HepG2 (cell line): ENCODE data around the gene TADA1. TPM values are rescaled to one million over a fixed set of nuclear protein-coding genes. Genes with fewer than 3 reads are reported as not detected.
A peak's percentile ranks its signal among the peaks of the same experiment; 100 is the strongest.

Experiments used
- ARID3A ChIP-seq: IDR thresholded peaks from 2 replicates; pipeline ENCODE4 v1.6.1; 2012; ENCODE audit warnings: low read depth, low read length, improper control_type of control experiment
- ASH2L ChIP-seq: fragments of 300-600, 200-600 bp; sonication (generic); IDR thresholded peaks from 2 replicates; pipeline ENCODE4 v1.7.0; 2017; ENCODE audit warnings: low read depth, mild to moderate bottlenecking, moderate library complexity, mixed read lengths, low read length; ENCODE audit not compliant: insufficient read length
- ATF5 ChIP-seq: sonication (generic); formaldehyde crosslinking; IDR thresholded peaks from 2 replicates; pipeline ENCODE4 v1.4.0; 2020; ENCODE audit warnings: mild to moderate bottlenecking, low read depth, missing genetic modification reagents
- EP300 ChIP-seq, 3 experiments: sonication (generic) in 1 of 3; formaldehyde crosslinking in 1 of 3; IDR thresholded peaks; 2 replicates each; pipeline versions ENCODE4 v1.5.1 to v1.6.1; 2011 to 2020; ENCODE audit warnings: low read depth in 2 of 3, low read length in 2 of 3, borderline replicate concordance in 1 of 3, improper control_type of control experiment in 1 of 3, mild to moderate bottlenecking in 1 of 3, missing genetic modification reagents in 1 of 3, moderate library complexity in 1 of 3
- FOXP4 ChIP-seq: sonication (generic); formaldehyde crosslinking; IDR thresholded peaks from 2 replicates; pipeline ENCODE4 v1.4.0; 2020; ENCODE audit warnings: missing genetic modification reagents
- GATAD2A ChIP-seq: IDR thresholded peaks from 2 replicates; pipeline ENCODE4 v1.6.1; 2016
- ISL2 ChIP-seq: sonication (generic); formaldehyde crosslinking; IDR thresholded peaks from 2 replicates; pipeline ENCODE4 v1.5.0; 2020; ENCODE audit warnings: missing genetic modification reagents
- KDM6A ChIP-seq: IDR thresholded peaks from 2 replicates; pipeline ENCODE4 v1.6.1; 2016; ENCODE audit warnings: low read depth
- KLF16 ChIP-seq, 2 experiments: sonication (generic) in 1 of 2; formaldehyde crosslinking in 1 of 2; IDR thresholded peaks; 2 replicates each; pipeline versions ENCODE4 v1.6.1 to v1.8.0; 2016 to 2023; ENCODE audit warnings: missing genetic modification reagents in 2 of 2, missing compliant biosample characterization in 1 of 2
- MIXL1 ChIP-seq: IDR thresholded peaks from 2 replicates; pipeline ENCODE4 v1.6.1; 2016
- MNT ChIP-seq: fragments of 450-650 bp; IDR thresholded peaks from 2 replicates; pipeline ENCODE4 v1.6.1; 2016
- PHF21A ChIP-seq: sonication (generic); formaldehyde crosslinking; IDR thresholded peaks from 2 replicates; pipeline ENCODE4 v1.5.0; 2020; ENCODE audit warnings: mild to moderate bottlenecking, missing genetic modification reagents
- POLR2AphosphoS5 ChIP-seq: IDR thresholded peaks from 2 replicates; pipeline ENCODE4 v1.6.1; 2012; ENCODE audit warnings: low read depth, low read length
- SMC3 ChIP-seq: IDR thresholded peaks from 2 replicates; pipeline ENCODE4 v1.6.1; 2011; ENCODE audit warnings: low read length, improper control_type of control experiment
- ZBTB7B ChIP-seq: sonication (generic); formaldehyde crosslinking; IDR thresholded peaks from 2 replicates; pipeline ENCODE4 v1.4.0; 2020; ENCODE audit warnings: missing genetic modification reagents
- ZBTB8A ChIP-seq: sonication (generic); formaldehyde crosslinking; IDR thresholded peaks from 2 replicates; pipeline ENCODE4 v1.4.0; 2020; ENCODE audit warnings: mild to moderate bottlenecking, low read depth, missing genetic modification reagents, borderline replicate concordance
- ZC3H13 ChIP-seq: sonication (generic); formaldehyde crosslinking; IDR thresholded peaks from 2 replicates; pipeline ENCODE4 v1.8.1; 2023; ENCODE audit warnings: mild to moderate bottlenecking, missing genetic modification reagents, moderate library complexity
- ZMYM3 ChIP-seq: sonication (generic); formaldehyde crosslinking; IDR thresholded peaks from 2 replicates; pipeline ENCODE4 v1.5.1; 2020; ENCODE audit warnings: mild to moderate bottlenecking, missing genetic modification reagents
- ZNF121 ChIP-seq: sonication (generic); formaldehyde crosslinking; IDR thresholded peaks from 2 replicates; pipeline ENCODE4 v1.5.0; 2020; ENCODE audit warnings: mild to moderate bottlenecking, missing genetic modification reagents
- ZNF280B ChIP-seq: sonication (generic); formaldehyde crosslinking; IDR thresholded peaks from 2 replicates; pipeline ENCODE4 v1.5.0; 2020; ENCODE audit warnings: missing genetic modification reagents, mild to moderate bottlenecking, borderline replicate concordance
- ZNF33A ChIP-seq: sonication (generic); formaldehyde crosslinking; IDR thresholded peaks from 2 replicates; pipeline ENCODE4 v1.5.1; 2020; ENCODE audit warnings: missing genetic modification reagents, mild to moderate bottlenecking, moderate library complexity, borderline replicate concordance
- ZNF460 ChIP-seq: sonication (generic); formaldehyde crosslinking; IDR thresholded peaks from 2 replicates; pipeline ENCODE4 v1.5.1; 2020; ENCODE audit warnings: missing genetic modification reagents, mild to moderate bottlenecking, borderline replicate concordance
- ZNF674 ChIP-seq: sonication (generic); formaldehyde crosslinking; IDR thresholded peaks from 2 replicates; pipeline ENCODE4 v1.5.0; 2020; ENCODE audit warnings: low read depth, mild to moderate bottlenecking, missing genetic modification reagents
- polyA plus RNA-seq, 8 experiments: library from polyadenylated mRNA; depleted of rRNA in 3 of 8; stranded (reverse) in 7 of 8; unstranded in 1 of 8; fragments of >200 nt; fragmentation: Illumina TruSeq in 4 of 8; extraction: Trizol in 4 of 8; gene quantifications; 2 replicates each; pipeline versions ENCODE4 v1.2.1 to v1.2.3, GENCODE V29; 2011 to 2016; ENCODE audit warnings: low read depth in 4 of 8, missing spikeins in 1 of 8, mixed read lengths in 1 of 8; ENCODE audit not compliant: insufficient read depth in 1 of 8
- total RNA-seq, 5 experiments: library from RNA; depleted of rRNA; stranded (reverse); fragments of >200 nt; fragmentation: Illumina TruSeq; extraction: Trizol; gene quantifications; 2 replicates each; pipeline ENCODE4 v1.2.3, GENCODE V29; 2016; ENCODE audit warnings: low read depth in 1 of 5

Gene TADA1
- total and polyA plus RNA-seq, 2 of the 13 experiments (the other 11 are each of a cell fraction or from before 2014, with no cell fraction given), result 28.3 to 29.1 TPM

- peak; percentile 70 for TF ChIP-seq ZBTB7B (CRISPR knock-in tag)
- peak; percentile 57 for TF ChIP-seq GATAD2A (CRISPR knock-in tag)
- no peak for TF ChIP-seq ZC3H13 (CRISPR knock-in tag)
- TF ChIP-seq POLR2AphosphoS5, result peak; percentile 38; the same call in 1 of the 2 replicates
- TF ChIP-seq ZBTB8A, result no peak
- TF ChIP-seq ZNF460 (CRISPR knock-in tag), result peak; percentile 7; the same call in 1 of the 2 replicates
- 0 out of 2 replicates have a peak, but pooled peaks have one; percentile 9 for TF ChIP-seq ARID3A
- no peak for TF ChIP-seq ZNF674 (CRISPR knock-in tag)
- peak; percentile 23; the same call in 1 of the 2 replicates for TF ChIP-seq KDM6A (CRISPR knock-in tag)
- TF ChIP-seq ZNF33A, result no peak
- TF ChIP-seq ISL2 (CRISPR knock-in tag), result peak; percentile 47; the same call in 1 of the 2 replicates
- peak; percentile 32; the same call in 1 of the 2 replicates for TF ChIP-seq FOXP4 (CRISPR knock-in tag)
- TF ChIP-seq ATF5 (CRISPR knock-in tag), result no peak
- TF ChIP-seq MNT, result no peak
- TF ChIP-seq PHF21A (CRISPR knock-in tag), result peak; percentile 40; the same call in 1 of the 2 replicates
- no peak for TF ChIP-seq ZNF280B (CRISPR knock-in tag)
- peak in 1 of 2 experiments; percentile 34; a peak in 1 of 4 replicates for TF ChIP-seq KLF16 (CRISPR knock-in tag; IDR thresholded peaks at IDR 0.05)
- TF ChIP-seq EP300 (IDR thresholded peaks at IDR 0.05; ENCODE audit: low read depth in 2 of 2, low read length in 2 of 2), result peak; percentile 45 to 74; a peak in 2 of 4 replicates
- TF ChIP-seq EP300 (CRISPR knock-in tag; IDR thresholded peaks at IDR 0.05; ENCODE audit: borderline replicate concordance), result no peak; the same call in 1 of the 2 replicates
- TF ChIP-seq ASH2L, result no peak
- TF ChIP-seq SMC3, result no peak
- TF ChIP-seq ZNF121 (CRISPR knock-in tag), result peak; percentile 100
- TF ChIP-seq MIXL1 (CRISPR knock-in tag), result peak; percentile 66; the same call in 1 of the 2 replicates
- TF ChIP-seq ZMYM3 (CRISPR knock-in tag), result peak; percentile 97
Observed at GRCh38 chr1:166874464-166874863, 1.6 kb downstream of the TADA1 start (continued).
